Sigmoid colon (tissue), 4 donors: ENCODE measurements around the gene C16orf87.
"Not testable (repeated sequence)": the region's sequence is repeated elsewhere in the genome, so short reads cannot be mapped to it uniquely, and the experiment has no call there.

ENCODE experiments used
- CTCF ChIP-seq, 4 experiments: fragments of 450-650 bp in 3 of 4; fragments of 200-600 bp in 1 of 4; IDR thresholded peaks; one replicate each; pipeline ENCODE4 v1.5.1; 2016 to 2019; ENCODE audit warnings: antibody characterized with exemption in 4 of 4, mild to moderate bottlenecking in 3 of 4, moderate library complexity in 2 of 4
- EP300 ChIP-seq, 4 donors: sonication (generic); formaldehyde crosslinking; IDR thresholded peaks; one replicate each; pipeline ENCODE4 v1.6.1; 2017; ENCODE audit warnings: antibody characterized with exemption in 4 of 4
- POLR2A ChIP-seq, 2 donors: fragments of 450-650 bp; IDR thresholded peaks; one replicate each; pipeline ENCODE4 v1.6.1; 2016; ENCODE audit warnings: antibody characterized with exemption in 2 of 2, mild to moderate bottlenecking in 2 of 2, moderate library complexity in 2 of 2
- POLR2AphosphoS5 ChIP-seq, 4 donors: sonication (generic); formaldehyde crosslinking; IDR thresholded peaks; one replicate each; pipeline ENCODE4 v1.6.1; 2017; ENCODE audit warnings: antibody characterized with exemption in 4 of 4

DNA sequence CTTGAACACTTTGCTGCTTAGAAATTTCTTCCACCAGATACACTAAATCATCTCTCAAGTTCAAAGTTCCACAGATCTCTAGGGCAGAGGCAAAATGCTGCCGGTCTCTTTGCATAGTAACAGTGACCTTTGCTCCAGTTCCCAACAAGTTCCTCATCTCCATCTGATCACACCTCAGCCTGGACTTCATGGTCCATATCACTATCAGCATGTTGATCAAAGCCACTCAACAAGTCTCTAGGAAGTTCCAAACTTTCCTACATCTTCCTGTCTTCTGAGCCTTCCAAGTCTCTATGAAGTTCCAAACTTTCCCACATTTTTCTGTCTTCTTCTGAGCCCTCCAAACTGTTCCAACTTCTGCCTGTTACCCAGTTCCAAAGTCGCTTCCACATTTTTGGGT lies 37.9 kb upstream of the C16orf87 start:
- TF ChIP-seq CTCF, POLR2A, POLR2AphosphoS5, EP300 (IDR thresholded peaks at IDR 0.05): not testable (repeated sequence)
